Cerebellar cortex (tissue), 1 donor: ENCODE data around the gene ATOSB.

Experiments used
- DNase-seq: peaks from one replicate; pipeline ENCODE4 v3.0.0-alpha.2; 2015; ENCODE audit warnings: low spot score

ATOSB gene

DNA sequence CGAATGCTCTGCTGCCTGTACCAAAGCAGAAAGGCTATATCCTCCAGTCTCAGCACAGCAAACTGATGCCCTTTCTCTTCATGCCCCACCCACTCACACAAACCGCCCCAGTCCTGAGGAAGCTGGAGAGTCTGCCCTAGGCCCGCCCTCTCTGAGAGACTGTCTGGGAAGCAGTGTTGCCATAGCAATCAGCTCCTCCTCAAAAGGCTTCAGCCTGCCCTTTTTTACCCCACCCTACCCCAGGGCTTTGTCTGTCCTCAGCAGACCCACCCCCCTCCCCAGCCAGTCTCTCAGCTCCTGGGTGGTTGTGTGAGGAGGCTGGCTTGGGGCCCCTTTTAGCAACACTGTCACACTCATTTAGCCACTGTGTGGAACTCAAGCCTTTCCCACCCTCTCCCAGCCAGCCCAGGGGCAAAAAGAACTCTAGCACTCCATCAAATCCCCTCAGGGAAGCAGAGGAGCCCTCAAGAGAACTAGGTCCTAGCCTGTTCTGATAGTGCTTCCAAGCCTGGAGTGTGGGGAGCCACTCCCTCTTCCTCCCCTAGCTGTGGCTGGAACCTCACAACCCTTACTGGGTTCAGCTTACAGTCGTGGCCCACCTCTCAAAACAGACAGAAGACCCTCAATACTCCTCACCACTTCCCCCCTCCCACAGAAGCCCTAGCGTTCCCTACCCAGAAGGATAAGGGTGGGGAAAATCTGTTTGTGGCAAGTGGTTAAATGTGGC lies 1.4 kb downstream of the ATOSB start:
- DNase-seq = peak; percentile 90

DNA sequence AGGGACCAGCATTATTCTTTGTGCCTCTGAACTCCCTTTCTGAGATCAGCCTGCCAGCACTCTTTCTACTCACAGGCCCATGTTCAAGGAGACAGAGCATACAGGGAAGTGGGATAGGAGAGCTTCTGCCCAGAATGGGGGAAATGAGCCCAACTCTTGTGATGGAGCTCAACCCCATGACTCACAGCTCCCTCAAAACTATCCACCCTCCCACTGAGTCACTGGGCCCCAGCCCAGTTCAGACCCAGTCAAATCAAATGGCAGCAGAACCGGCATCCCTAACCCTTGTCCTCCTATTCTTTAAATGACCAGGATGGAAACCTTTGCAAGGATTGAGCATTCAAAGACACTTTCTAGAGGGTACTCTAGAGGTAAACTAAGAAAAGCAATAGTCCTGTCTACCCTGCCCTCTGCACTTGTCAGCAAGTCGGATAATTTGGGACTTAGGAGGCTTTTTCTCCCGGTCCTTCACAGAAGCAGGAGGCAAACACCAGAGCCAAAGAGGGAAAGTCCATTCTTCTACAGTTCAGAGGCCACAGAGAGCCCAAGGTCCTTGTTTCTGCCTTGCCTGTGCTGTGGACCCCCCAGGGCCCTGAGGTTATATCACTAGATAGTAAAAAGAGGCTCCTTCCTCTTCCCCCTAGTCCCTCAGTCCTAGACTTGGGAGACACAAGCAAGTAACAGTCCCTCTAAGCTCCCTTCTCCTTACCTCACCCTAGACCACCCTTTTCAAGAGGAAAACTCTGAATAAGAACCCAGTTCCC lies 3.2 kb downstream of the ATOSB start:
- DNase-seq = no peak

DNA sequence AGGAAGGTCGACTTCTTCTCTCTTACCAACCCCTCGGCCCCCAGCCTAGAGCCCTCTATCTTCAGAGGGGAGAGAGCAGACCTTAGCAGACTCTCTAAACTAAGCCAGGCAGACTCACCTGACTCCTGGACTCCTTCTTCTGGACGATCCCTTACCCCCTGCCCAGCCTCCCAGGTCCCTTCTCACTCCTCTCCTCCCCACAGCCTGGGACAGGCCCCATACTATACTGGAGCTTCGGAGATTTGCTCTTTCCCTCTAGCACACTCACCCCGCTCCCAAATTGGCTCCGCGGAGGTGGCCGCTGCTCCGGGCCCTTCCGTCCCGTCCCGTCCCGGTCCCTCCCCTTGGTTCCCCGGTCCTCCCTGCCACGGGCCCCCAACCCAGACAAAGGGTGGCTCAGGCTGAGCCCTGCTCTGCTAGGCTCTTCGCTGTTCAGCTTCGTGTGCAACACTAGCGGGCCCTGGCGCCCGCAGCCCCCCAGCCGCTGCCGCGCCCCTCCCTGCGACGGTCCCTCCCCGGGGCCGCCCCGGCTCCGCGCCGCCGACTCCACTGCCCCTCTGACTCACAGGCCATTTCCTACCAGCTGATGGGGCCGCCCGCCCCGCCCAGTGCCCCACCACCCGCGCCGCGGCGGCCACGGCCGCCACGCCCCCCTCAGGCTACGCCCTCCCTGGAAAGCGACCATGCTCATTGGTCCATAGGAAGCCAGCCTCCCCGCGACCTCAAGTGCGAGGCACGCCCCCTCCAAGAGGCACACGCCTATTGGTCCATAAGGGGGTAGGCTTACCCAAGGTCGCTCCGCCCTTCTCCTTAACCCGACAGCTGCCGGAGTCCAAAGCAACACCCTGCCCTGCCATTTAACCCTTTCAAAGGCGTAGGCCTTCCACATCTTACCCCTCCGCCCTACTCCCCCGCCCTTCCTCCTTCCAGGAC lies 4.4 kb downstream of the ATOSB start:
- DNase-seq = peak; percentile 99

DNA sequence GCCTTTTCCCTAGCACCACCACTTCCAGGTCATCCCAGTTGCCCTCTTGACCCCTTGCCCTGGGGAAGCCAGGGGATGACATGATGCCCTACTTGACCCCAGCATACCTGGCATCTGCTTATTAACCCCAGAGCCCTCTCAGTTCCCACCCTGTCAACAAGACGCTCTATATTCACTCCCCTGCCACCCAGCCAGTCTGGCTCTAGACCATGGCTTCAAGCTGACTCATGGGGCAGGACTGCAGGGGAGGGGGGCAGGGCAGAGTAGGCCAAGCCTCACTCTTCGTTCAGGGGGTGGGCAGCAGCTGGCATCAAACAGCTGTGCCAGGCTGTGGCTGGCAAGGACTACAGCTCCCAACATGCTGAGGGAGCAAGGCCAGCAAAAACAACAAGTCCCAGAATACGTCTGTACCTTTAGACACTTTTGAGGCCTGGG lies 5.3 kb downstream of the ATOSB start:
- DNase-seq = no peak

DNA sequence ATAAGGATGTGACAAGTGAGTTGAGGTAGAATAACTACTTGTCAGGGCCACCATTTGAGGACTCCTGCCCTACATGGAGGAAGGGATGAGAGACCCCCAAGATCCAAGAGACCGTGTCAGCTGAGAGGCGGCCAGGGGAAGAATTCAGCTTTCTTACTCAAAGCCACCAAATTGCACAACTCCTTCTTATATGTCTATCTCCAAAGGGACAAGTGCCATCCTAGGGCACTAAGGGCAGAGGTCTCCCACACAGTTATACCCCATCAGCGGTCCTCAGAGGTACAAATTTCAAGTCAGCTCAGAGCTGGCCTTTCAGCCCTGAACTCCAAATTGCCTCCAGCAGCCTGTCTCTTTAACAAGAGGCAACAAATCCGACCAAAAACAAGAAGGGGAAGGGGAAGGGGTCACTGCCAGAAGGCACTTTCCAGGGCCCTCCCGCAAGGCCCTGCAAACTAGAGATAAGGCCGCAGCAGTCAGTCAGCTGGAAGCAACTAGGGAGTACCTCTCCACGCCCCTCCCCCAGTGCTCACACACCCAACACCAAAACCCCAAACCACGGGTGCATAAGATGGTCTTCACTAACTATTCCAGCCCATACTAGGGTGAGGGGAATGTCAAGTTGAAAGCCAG lies 6.6 kb downstream of the ATOSB start:
- DNase-seq = no peak

DNA sequence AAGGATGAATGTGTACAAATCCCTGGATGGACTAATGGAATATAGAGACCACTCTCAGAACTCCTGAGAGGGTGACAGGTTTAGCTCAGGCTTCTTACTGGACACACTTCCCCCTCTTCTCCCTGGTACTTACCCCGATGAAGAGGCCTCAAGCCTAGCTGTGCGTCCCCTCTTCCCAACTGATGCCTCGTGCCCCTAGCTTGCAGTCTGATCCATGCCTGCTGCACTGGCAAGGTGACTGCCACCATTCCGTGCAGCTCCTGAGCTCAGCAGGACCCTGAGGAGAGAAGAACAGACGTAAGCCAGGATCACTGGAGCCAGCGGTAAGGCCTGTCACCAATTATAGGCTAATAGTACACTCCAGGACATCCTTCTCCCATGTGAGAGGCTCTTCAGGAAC lies 7.2 kb downstream of the ATOSB start:
- DNase-seq = no peak

DNA sequence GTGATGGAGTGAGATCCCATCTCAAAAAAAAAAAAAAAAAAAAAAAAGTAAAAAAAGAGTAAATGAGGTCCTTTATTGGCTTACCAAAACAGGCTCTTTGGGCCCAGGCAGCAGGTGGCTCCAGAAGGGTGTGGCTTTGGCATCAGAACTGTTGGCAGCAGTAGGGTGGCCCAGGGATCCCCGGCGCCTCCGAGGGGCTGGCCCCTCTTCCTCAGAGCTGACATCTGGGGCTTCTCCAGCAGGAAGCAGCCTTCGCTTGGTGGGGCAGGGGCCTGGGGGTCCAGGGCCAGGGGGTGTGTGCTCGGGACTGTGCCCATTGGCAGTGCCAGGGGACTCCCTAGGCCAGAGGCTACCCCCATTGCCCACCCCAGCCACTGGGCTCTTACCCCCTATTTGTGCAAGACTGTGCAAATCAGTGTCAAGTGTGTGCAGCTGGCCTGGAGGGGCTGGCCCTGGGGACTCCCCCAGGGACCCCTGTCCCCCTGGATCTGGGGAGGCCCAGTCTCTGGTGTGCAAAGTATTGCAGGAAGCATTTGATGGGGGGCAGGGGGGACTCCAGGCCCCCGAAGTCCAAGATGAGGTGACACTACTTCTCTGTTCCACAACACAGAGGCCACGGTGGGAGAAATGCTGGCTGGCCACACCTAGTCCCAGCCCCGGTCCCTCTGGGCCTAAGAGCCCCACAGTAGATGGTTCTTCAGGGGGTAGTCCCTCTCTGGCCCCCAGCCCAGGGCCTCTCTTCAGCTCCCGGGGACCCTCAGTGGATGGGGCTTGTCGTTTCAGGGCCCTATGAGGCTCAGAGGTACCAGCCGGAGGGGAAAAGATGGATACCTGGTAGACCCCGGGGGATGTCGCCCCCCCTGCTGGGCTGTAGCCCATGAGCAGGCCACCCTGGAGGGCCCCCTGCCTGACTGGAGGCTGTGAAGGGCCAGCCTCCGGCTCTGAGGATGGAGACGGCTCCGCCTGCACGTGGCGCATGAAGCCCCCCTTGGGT lies 8.1 kb downstream of the ATOSB start:
- DNase-seq = no peak

DNA sequence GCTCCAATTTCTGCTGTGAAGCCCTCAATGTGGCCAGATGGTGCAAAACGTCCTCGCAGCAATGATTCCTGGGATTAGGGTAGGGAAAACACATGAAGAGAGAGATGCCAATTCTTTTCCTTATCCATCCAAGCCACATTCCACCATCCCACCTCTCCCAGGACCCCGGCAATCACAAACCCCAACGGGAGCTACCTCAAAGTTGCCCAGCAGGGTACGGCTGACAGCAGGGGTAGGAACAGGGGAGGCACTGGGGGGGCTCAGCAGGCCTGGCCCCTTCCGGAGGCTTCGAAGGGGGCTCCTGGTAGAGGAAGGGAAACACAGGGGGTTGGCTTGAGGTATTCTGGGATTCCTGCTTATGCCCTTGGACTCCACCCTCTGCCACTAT lies 9.3 kb downstream of the ATOSB start:
- no peak for DNase-seq

DNA sequence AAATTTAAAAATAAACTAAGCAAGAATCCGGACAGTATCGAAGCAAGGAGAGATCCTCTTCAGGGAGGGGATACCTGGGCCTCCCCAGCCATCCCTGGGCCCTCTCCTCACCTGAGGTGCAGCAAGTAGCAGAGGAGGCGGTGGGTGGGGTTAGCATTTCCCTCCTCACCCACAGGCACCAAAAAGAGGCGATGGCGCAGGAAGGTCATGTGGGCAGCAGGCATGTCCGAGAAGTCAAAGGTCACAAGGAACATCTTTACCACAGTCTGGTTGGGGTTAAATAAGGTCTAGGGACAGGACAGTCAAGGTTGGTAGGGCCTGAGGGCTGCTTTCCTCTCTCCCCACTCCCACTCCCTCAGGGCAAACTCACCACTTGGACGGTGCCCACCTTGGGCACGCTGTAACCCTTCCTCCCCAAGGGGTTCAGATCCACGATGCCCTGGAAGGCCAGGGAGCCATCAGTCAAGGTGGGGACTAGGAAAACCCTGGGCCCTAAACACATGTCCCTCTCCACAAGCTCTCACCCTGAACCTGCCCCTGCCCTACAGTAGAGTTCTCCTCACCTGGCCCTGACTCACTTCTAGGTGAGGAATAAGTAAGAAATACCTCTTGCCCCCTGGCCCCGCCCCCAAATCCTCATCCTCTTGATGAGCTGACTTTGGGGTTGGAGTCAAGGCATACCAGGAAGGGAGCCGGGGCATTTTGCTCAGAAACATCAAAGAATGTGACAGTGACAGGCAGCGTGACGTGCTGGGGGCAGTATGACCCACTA lies 9.9 kb downstream of the ATOSB start:
- DNase-seq = no peak

DNA sequence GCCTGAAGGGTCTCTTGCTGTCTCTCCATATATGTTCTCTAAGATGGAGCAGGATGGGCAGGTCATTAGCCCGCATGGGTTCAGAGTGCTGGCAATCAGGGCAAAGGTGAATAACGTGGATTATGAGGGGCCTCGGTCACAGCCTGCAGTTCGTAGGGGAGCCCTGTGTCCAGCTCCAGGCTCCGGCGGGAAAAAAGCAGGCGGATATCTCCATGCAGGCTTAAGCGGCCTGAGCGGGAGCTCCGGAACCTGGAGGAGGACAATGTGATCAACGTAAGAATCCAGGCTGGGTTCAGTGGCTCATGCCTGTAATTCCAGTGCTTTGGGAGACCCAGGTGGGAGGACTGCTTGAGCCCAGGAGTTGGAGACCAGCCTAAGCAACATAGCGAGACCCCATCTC lies 10.5 kb downstream of the ATOSB start:
- no peak for DNase-seq

DNA sequence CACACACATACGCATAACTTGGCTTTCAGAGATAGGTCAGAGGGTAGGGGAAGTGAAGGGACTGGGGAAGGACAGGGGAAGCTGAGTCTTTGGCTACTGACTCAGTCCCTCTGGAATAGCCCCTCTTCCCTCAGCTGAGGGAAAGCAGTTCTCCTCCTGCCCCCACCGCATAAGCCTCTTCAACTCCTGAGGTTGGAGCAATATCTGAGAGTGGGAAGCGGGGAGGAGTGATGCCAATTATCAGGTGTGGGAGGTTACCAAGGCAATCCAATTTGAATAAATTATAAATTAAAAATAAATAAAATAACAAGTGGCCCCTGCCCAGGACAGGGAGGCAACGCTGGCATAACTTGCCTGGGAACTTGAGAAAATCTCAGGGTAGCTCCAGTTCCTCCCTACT lies 11.1 kb downstream of the ATOSB start:
- DNase-seq = no peak

DNA sequence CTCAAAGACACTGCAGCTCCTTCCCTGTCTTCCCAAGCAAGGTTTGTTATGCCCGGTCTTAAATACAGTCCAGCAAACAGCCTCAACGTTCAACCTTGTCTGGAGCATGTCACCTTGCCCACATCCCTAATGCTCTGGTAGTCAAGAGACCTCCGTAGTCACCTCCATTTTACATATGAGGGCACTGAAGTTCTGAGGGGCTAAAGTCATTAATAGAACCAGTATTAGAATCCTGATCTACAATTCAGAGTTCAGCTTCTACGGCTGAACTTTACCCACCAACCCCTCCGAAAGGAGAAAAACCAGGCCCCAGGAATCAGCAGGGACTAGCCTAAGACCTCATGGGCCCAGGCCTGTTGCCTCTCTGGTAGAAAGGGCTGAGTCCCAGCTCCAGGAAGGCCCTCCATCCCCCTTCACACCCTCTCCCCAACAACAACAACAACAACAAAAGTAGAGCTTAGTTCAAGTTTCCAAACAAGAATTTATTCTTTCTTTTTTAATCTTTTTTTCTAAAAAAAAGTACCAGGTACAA lies 11.9 kb downstream of the ATOSB start:
- DNase-seq = no peak

DNA sequence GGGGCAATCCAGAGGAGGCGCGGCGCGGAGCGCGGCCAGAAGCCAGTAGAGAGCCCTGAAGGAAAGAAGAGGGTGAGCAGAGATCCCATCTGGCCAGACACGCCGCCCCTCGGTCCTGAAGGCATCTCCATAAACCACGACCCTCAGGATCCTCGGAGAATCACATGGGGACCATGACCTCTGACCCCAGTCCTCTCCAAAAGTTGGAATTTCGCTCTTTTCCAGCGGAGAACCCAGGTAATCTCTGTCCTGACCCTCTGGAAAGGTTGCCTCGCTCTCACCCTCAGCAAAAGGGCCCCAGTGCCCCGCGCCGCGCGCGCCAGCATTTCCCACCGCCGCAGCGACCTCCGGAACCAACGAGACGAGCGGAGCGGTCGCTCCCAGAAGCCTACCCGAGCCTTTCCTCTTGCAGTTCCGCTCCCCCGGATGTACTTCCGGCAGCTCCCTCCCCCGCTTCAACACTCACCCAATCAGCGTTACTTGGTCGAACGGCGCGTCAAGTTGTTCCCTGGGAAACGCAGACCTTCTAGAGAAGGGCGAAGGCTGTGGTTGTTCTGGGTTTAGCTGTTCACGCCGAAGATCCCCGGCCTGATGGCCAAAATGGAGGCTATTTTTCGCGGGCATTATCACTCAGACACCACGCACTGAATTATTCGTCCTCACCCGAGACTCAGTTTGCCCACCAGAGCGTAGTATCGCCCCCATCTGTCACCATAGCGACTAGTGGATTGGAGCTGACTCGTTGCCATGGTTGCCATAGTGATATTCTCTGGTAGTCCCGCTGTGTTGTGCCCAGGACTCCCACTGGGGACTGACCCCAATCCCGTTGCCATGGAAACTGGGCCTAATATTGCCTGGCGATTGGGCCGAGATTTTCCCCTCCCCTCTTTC lies 12.6 kb downstream of the ATOSB start, which contains the start of gene STOML2:
STOML2 (minus strand) TSS at position 363 of the 891 bp plus-strand sequence; CDS start at position 326, 37 bp downstream.
- peak; percentile 100 for DNase-seq

DNA sequence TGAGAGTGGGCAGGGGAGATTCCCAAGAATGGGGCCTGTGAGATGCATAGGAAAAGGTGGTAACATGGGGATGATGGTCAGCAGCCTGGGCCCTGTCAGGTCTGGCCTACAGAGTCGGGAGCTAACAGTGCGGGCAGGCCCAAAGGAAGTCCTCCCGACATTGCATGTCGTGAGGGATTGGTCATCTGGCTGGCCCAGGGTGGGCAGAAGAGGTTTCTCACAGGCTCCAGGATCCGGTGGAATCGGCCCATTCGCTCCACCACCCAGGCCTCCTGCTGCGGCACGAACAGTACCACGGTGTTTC lies 13.2 kb downstream of the ATOSB start:
- DNase-seq = no peak

DNA sequence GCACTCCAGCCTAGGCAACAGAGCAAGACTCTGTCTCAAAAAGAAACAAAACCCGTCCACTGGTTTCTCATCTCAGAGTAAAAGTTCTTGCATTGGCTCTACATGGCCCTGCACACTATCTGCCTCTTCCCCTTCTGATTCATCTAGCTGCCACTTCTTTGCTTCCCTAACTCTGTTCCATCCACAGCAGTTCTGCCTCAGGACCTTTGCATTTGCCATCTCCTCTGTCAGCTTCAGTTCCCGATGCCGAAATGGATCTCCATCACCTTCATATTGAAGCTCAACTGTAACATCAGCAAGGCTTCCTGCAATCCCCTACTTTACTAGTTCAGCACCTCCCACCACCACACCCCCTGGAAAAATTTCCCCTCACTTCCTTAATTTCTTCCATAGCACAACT lies 18.1 kb downstream of the ATOSB start:
- DNase-seq = no peak

DNA sequence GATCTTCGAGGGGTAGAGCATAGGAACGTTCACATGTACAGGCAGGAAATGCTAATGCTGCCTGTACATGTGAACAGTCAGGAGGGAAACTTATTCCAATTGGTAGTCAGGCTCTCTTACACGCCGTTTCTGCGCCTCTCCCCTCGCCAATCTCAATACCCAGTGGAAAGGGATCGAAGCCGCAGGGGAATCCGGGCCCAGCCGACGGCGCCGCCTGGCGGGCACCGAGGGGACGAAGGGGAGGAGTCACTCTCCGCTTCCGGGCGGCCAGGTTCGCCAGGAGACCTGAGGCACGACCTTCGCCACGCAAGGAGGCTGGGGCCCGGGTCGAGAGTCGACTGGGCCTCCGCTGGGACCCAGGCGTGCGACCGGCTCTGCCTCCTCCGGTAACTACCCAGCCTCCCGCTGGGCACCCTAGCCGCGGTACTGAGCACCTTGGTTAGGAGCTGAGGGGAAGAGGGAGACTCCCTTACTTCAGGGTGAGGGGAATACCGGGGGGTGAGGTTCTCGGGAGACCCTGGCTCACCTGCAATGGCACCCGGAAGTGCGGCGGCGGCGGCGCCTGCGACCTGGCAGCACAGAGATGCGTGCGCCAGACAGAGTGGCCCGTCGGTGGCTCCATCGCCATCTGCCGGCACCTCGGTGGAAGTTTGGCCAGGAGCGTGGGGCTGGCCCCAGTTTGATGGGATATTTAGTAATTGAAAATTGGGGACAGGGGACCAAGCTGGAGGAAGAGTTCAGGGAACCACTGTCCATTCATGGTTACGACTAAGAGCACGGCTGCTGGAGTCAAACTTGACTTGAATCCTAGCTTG lies 19.4 kb downstream of the ATOSB start, which contains the start of gene PIGO:
PIGO (minus strand) TSS at position 557 of the 815 bp plus-strand sequence. CDS start 1,026 bp downstream, outside the sequence.
- peak; percentile 89 for DNase-seq

DNA sequence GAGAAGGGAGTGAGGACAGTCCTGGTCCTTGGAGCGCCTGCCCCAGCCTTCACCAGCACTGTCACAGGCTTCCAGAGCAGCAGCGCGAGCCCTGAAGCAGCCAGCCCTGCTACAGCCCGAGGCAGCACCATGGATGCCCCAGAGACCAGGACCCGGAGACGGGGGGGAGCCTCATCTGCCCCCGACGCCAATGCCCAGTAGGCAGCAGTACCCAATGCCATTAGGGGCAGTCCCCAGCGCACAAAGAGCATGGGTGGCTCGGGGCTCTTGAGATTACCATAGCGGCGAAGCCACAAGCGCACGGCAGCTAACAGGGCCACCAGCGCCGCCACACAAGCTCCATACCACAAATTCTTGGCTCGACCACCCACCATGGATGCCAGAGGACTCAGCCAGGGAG lies 24.1 kb downstream of the ATOSB start:
- DNase-seq = no peak

DNA sequence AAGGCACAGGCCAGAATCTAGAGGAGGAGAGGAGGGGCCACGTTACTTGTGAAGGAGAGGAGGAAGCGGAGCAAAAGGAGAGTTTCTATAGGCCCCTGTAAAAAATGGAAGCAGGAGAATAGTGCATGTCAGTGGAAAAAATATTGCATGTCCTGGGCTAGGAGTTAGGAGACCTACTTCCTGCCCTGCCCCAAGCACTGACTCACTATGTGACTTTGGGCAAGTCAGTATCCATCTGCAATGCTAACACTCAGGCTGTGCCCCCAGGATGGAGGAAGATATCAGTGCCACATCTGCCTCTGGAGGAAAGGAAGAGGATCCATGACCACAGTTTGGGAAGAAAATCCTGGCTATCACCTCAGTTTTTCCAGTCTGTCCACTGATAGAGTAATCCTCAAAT lies 26.2 kb downstream of the ATOSB start:
- no peak for DNase-seq
